ENCODE results near the gene UGGT2. TPM values are rescaled to one million over a fixed set of nuclear protein-coding genes. Genes with fewer than 3 reads are reported as not detected.

UGGT2 gene
- total RNA-seq, 1 experiment from 2014 or later, result 34.5 TPM

GRCh38 chr13:95752677-95753076, 300.5 kb downstream of the UGGT2 start:
- H2BK5ac ChIP-seq (ENCODE audit: insufficient read length, low read length), result no peak overlapping the region
- H3K27ac ChIP-seq (ENCODE audit: insufficient read length, low read depth, low read length), result no peak overlapping the region
- peaks cover 6 to 7% of the 10 kb centered on the region in 2 experiments; a peak in 3 of 4 replicates for H3K4me1 Mint-ChIP-seq
- no peak overlapping the region for H3K14ac ChIP-seq (ENCODE audit: insufficient read depth, low read length)
- H3K18ac ChIP-seq (ENCODE audit: insufficient read length, low read depth, low read length), result no peak overlapping the region
- H3K36me3 Mint-ChIP-seq (ENCODE audit: insufficient read depth in 1 of 3, low read depth in 3 of 3), result peaks cover 0 to 2% (median 0%) of the 10 kb centered on the region in 3 experiments; a peak in 1 of 7 replicates
- H2BK20ac ChIP-seq (ENCODE audit: low read depth, low read length, poor library complexity, severe bottlenecking), result no peak overlapping the region
- H3K4me1 ChIP-seq (ENCODE audit: insufficient read depth, low read length), result no peaks in the 10 kb centered on the region
- H3K4me2 ChIP-seq (ENCODE audit: insufficient read depth, insufficient read length, low read length), result no peak overlapping the region
- H3K9me3 Mint-ChIP-seq, result no peaks in the 10 kb centered on the region
- DNase-seq, result no peak
- H3K9me3 ChIP-seq (ENCODE audit: control insufficient read depth, low read depth, low read length), result no peaks in the 10 kb centered on the region
- no peak overlapping the region for H3K9ac ChIP-seq (ENCODE audit: extremely low read depth, insufficient read length, low read length)
- no CpG with 5 or more reads among the region's 2 CpGs for WGBS (ENCODE audit: extremely low coverage, insufficient read length, low lambda C conversion rate)
- H2BK15ac ChIP-seq (ENCODE audit: low read depth, low read length), result no peak overlapping the region
- no peak overlapping the region for H2BK120ac ChIP-seq (ENCODE audit: low read depth, low read length, poor library complexity, severe bottlenecking)
- H3K27me3 ChIP-seq (ENCODE audit: insufficient read depth, low read length), result no peaks in the 10 kb centered on the region
- H3K4ac ChIP-seq (ENCODE audit: low read depth, low read length), result no peak overlapping the region
- H3K27ac Mint-ChIP-seq, result no peak overlapping the region
- no peak overlapping the region for H3K56ac ChIP-seq (ENCODE audit: insufficient read length, low read depth, low read length)
- no peak overlapping the region for H2AK5ac ChIP-seq (ENCODE audit: insufficient read length, low read length)
- H3K23me2 ChIP-seq (ENCODE audit: insufficient read length, low read depth, low read length, poor library complexity, severe bottlenecking), result no peaks in the 10 kb centered on the region
- no peak overlapping the region for H3T11ph ChIP-seq (ENCODE audit: low read length)
- H2BK12ac ChIP-seq (ENCODE audit: insufficient read length, low read depth, low read length), result no peak overlapping the region
- no peak overlapping the region for H3K23ac ChIP-seq (ENCODE audit: insufficient read length, low read depth, low read length)
- H2AFZ ChIP-seq (ENCODE audit: low read length), result no peak overlapping the region
- H4K5ac ChIP-seq (ENCODE audit: insufficient read length, low read depth, low read length), result no peak overlapping the region
- no peaks in the 10 kb centered on the region for H3K79me1 ChIP-seq (ENCODE audit: insufficient read depth, low read depth, low read length, poor library complexity, severe bottlenecking)
- H4K91ac ChIP-seq (ENCODE audit: insufficient read length, low read depth, low read length), result no peak overlapping the region
- no peak for TF ChIP-seq CTCF (conservative IDR thresholded peaks at IDR 0.05)
- H3K27me3 Mint-ChIP-seq (ENCODE audit: low read depth), result no peaks in the 10 kb centered on the region
- H3K4me3 Mint-ChIP-seq, result no peak overlapping the region
- H4K20me1 ChIP-seq (ENCODE audit: control insufficient read depth, insufficient read depth, insufficient read length), result no peaks in the 10 kb centered on the region
- H3K79me2 ChIP-seq (ENCODE audit: insufficient read depth, low read length), result no peaks in the 10 kb centered on the region
- no peak overlapping the region for H4K8ac ChIP-seq (replicated peaks; ENCODE audit: insufficient read length, low read depth, low read length)

Other genes with a start within 250 kb of the UGGT2 start
- 0.44 and 0.48 TPM in 2 replicates for gene HS6ST3, start 36.7 kb upstream of the UGGT2 start, total RNA-seq (2021)